Sigmoid colon (tissue), 7 donors: Measurements from ENCODE around the gene CCNB1IP1. TPM values are rescaled to one million over a fixed set of nuclear protein-coding genes. Genes with fewer than 3 reads are reported as not detected.

Experiments
- DNase-seq: peaks from one replicate; pipeline ENCODE4 v3.0.0-alpha.2; 2019
- H3K27ac ChIP-seq, 4 donors: fragments of 200-600 bp; sonication (generic); one replicate each; pipeline ENCODE4 v1.5.1; 2016 to 2019; ENCODE audit warnings: mild to moderate bottlenecking in 1 of 4
- H3K27me3 ChIP-seq, 3 donors: fragments of 200-600 bp; sonication (generic); one replicate each; pipeline ENCODE4 v1.5.1; 2019; ENCODE audit warnings: mild to moderate bottlenecking in 1 of 3
- H3K36me3 ChIP-seq, 4 donors: fragments of 200-600 bp; sonication (generic); one replicate each; pipeline ENCODE4 v1.5.1; 2016 to 2019
- H3K4me1 ChIP-seq, 4 donors: fragments of 200-600 bp; sonication (generic); one replicate each; pipeline ENCODE4 v1.5.1; 2017 to 2019
- H3K4me3 ChIP-seq, 4 donors: fragments of 200-600 bp; sonication (generic); one replicate each; pipeline ENCODE4 v1.5.1; 2017 to 2019; ENCODE audit warnings: mild to moderate bottlenecking in 2 of 4, moderate library complexity in 1 of 4
- H3K9me3 ChIP-seq, 4 donors: fragments of 200-600 bp in 3 of 4; sonication (generic) in 3 of 4; one replicate each; pipeline versions ENCODE4 v1.5.1 to v1.6.1; 2013 to 2019
- CTCF ChIP-seq, 4 experiments: fragments of 450-650 bp in 3 of 4; fragments of 200-600 bp in 1 of 4; IDR thresholded peaks; one replicate each; pipeline ENCODE4 v1.5.1; 2016 to 2019; ENCODE audit warnings: antibody characterized with exemption in 4 of 4, mild to moderate bottlenecking in 3 of 4, moderate library complexity in 2 of 4
- EP300 ChIP-seq, 4 donors: sonication (generic); formaldehyde crosslinking; IDR thresholded peaks; one replicate each; pipeline ENCODE4 v1.6.1; 2017; ENCODE audit warnings: antibody characterized with exemption in 4 of 4
- POLR2A ChIP-seq, 2 donors: fragments of 450-650 bp; IDR thresholded peaks; one replicate each; pipeline ENCODE4 v1.6.1; 2016; ENCODE audit warnings: antibody characterized with exemption in 2 of 2, mild to moderate bottlenecking in 2 of 2, moderate library complexity in 2 of 2
- POLR2AphosphoS5 ChIP-seq, 4 donors: sonication (generic); formaldehyde crosslinking; IDR thresholded peaks; one replicate each; pipeline ENCODE4 v1.6.1; 2017; ENCODE audit warnings: antibody characterized with exemption in 4 of 4
- WGBS, 2 donors: extraction: QIAGEN DNeasy Blood & Tissue Kit; methylation state at CpG; one replicate each; pipeline ENCODE4 v1.1.7; 2013; 5-methylcytosine and 5-hydroxymethylcytosine counted together
- intact Hi-C: fragments of 100-400 bp; cut with DNase I; formaldehyde crosslinking; loops from one replicate; pipeline ENCODE4 v1.15.1; 2023
- polyA plus RNA-seq, 3 donors: library from polyadenylated mRNA; stranded (reverse); fragments of 200-250 nt; gene quantifications; one replicate each; pipeline ENCODE4 v1.2.3, GENCODE V29; 2013
- total RNA-seq, 4 donors: library from RNA; depleted of rRNA; stranded (reverse); fragments of >200 nt; gene quantifications; one replicate each; pipeline ENCODE4 v1.1.0, GENCODE V29; 2016
- donor health status: healthy with polysubstance abuse.
- donor health status: Bipolar disorder and iron deficiency.
- donor health status: healthy.

CCNB1IP1 gene
- total and polyA plus RNA-seq, 7 donors = 31.2 to 55.8 (median 44.4) TPM

GRCh38 chr14:20379743-20380142, 46.7 kb upstream of the CCNB1IP1 start:
- 32 to 52% methylated on average over 1 of the region's 1 CpG for WGBS, 2 donors
- Histone ChIP-seq H3K27me3 (no peaks in the 10 kb centered on the region), H3K4me1 (no peaks in the 10 kb centered on the region), H3K36me3 (peaks cover 83 to 100% (median 96%) of the 10 kb centered on the region in 4 donors), H3K9me3 (no peaks in the 10 kb centered on the region), H3K27ac (no peak overlapping the region), H3K4me3 (no peak overlapping the region)
- TF ChIP-seq CTCF (IDR thresholded peaks at IDR 0.05) = no peak
- TF ChIP-seq POLR2AphosphoS5 (IDR thresholded peaks at IDR 0.05) = no peak
- TF ChIP-seq POLR2A (IDR thresholded peaks at IDR 0.05) = no peak
- no peak for TF ChIP-seq EP300 (IDR thresholded peaks at IDR 0.05)
- DNase-seq = no peak
- intact Hi-C loops = no loop called here

- Histone ChIP-seq H3K27ac (no peak overlapping the region), H3K4me3 (no peak overlapping the region), H3K9me3 (no peaks in the 10 kb centered on the region), H3K27me3 (no peaks in the 10 kb centered on the region), H3K36me3 (peaks cover 81 to 100% (median 94%) of the 10 kb centered on the region in 4 donors), H3K4me1 (no peaks in the 10 kb centered on the region)
- DNase-seq = no peak
- WGBS, 2 donors = 97 to 100% methylated on average over 2 of the region's 2 CpGs
- no peak for TF ChIP-seq EP300 (IDR thresholded peaks at IDR 0.05)
- no peak for TF ChIP-seq CTCF (IDR thresholded peaks at IDR 0.05)
- no peak for TF ChIP-seq POLR2A (IDR thresholded peaks at IDR 0.05)
- no peak for TF ChIP-seq POLR2AphosphoS5 (IDR thresholded peaks at IDR 0.05)
- intact Hi-C loops = no loop called here
These were observed 44.1 kb upstream of the CCNB1IP1 start for GRCh38 chr14:20377171-20377570.

GRCh38 chr14:20376071-20376588, 43.1 kb upstream of the CCNB1IP1 start:
- H3K9me3 ChIP-seq = no peaks in the 10 kb centered on the region
- no peak overlapping the region for H3K4me3 ChIP-seq
- TF ChIP-seq POLR2AphosphoS5 (IDR thresholded peaks at IDR 0.05) (no peak), EP300 (IDR thresholded peaks at IDR 0.05) (no peak), CTCF (IDR thresholded peaks at IDR 0.05) (no peak), POLR2A (IDR thresholded peaks at IDR 0.05) (no peak)
- H3K36me3 ChIP-seq = peaks cover 79 to 100% (median 93%) of the 10 kb centered on the region in 4 donors
- 32 to 71% methylated on average over 12 of the region's 12 CpGs for WGBS, 2 donors
- no peak for DNase-seq
- H3K27me3 ChIP-seq = no peaks in the 10 kb centered on the region
- H3K27ac ChIP-seq = no peak overlapping the region
- intact Hi-C loops = no loop called here
- no peaks in the 10 kb centered on the region for H3K4me1 ChIP-seq

- Histone ChIP-seq H3K27ac (no peak overlapping the region), H3K4me1 (no peaks in the 10 kb centered on the region), H3K4me3 (no peak overlapping the region), H3K36me3 (peaks cover 78 to 100% (median 93%) of the 10 kb centered on the region in 4 donors), H3K9me3 (no peaks in the 10 kb centered on the region), H3K27me3 (no peaks in the 10 kb centered on the region)
- WGBS, 2 donors = 40 to 80% methylated on average over 3 of the region's 3 CpGs
- no peak for DNase-seq
- TF ChIP-seq POLR2A (IDR thresholded peaks at IDR 0.05) = no peak
- no peak for TF ChIP-seq EP300 (IDR thresholded peaks at IDR 0.05)
- no peak for TF ChIP-seq CTCF (IDR thresholded peaks at IDR 0.05)
- no peak for TF ChIP-seq POLR2AphosphoS5 (IDR thresholded peaks at IDR 0.05)
- intact Hi-C loops = no loop called here
These were observed 42.4 kb upstream of the CCNB1IP1 start for GRCh38 chr14:20375471-20375870.

- H3K4me1 ChIP-seq = no peaks in the 10 kb centered on the region
- DNase-seq = no peak
- no peak overlapping the region for H3K4me3 ChIP-seq
- no peak overlapping the region for H3K27ac ChIP-seq
- no peaks in the 10 kb centered on the region for H3K9me3 ChIP-seq
- H3K27me3 ChIP-seq = no peaks in the 10 kb centered on the region
- WGBS, 2 donors = 83 to 95% methylated on average over 5 of the region's 5 CpGs
- TF ChIP-seq POLR2AphosphoS5 (IDR thresholded peaks at IDR 0.05) (no peak), CTCF (IDR thresholded peaks at IDR 0.05) (no peak), POLR2A (IDR thresholded peaks at IDR 0.05) (no peak), EP300 (IDR thresholded peaks at IDR 0.05) (no peak)
- H3K36me3 ChIP-seq = peaks cover 87 to 100% (median 91%) of the 10 kb centered on the region in 4 donors
- intact Hi-C loops = no loop called here
These were observed 39.7 kb upstream of the CCNB1IP1 start for GRCh38 chr14:20372796-20373195.
